ENCODE results near the gene DNAH1. TPM values are rescaled to one million over a fixed set of nuclear protein-coding genes. Genes with fewer than 3 reads are reported as not detected.

DNAH1 gene
- total and polyA plus RNA-seq, 2 of the 4 experiments (the other 2 are of a cell fraction): 2.0 to 4.0 TPM

GRCh38 chr3:52391096-52391495, 75.0 kb downstream of the DNAH1 start:
- H3K9me1 ChIP-seq (ENCODE audit: insufficient read depth, low read length): no peaks in the 10 kb centered on the region
- no peak overlapping the region for H3K9ac ChIP-seq (ENCODE audit: low read depth, low read length)
- no peak overlapping the region for H3K14ac ChIP-seq (replicated peaks; ENCODE audit: low read depth, low read length)
- no peak overlapping the region for H4K91ac ChIP-seq (ENCODE audit: insufficient read depth, low read depth, low read length)
- no TSS peak for BruUV-seq (replicated peaks)
- no peak overlapping the region for H2BK20ac ChIP-seq (ENCODE audit: low read depth, low read length)
- ChIA-PET POLR2A (ENCODE audit: unreplicated experiment) (no interaction called here), CTCF (no interaction called here)
- no peak overlapping the region for H2BK15ac ChIP-seq (ENCODE audit: low read depth, low read length)
- no peak overlapping the region for H2AK5ac ChIP-seq (ENCODE audit: low read depth, low read length)
- no peak overlapping the region for H3K4me2 ChIP-seq (ENCODE audit: low read depth, low read length)
- no peak overlapping the region for H3K18ac ChIP-seq (ENCODE audit: low read depth, low read length)
- no peak overlapping the region for H2BK5ac ChIP-seq (ENCODE audit: low read depth, low read length, poor library complexity, severe bottlenecking)
- no peaks in the 10 kb centered on the region; the same call in 1 of the 2 replicates for H3K27me3 ChIP-seq (ENCODE audit: control insufficient read depth, insufficient read depth, low read length)
- no peak overlapping the region for H3K4me3 ChIP-seq (ENCODE audit: insufficient read depth, low read depth, low read length)
- H3K23ac ChIP-seq (ENCODE audit: low read depth, low read length): no peak overlapping the region
- H4K5ac ChIP-seq (ENCODE audit: low read depth, low read length): no peak overlapping the region
- H4K8ac ChIP-seq (ENCODE audit: low read depth in 2 of 2, low read length in 2 of 2): no peak overlapping the region
- no peaks in the 10 kb centered on the region for H3K9me3 ChIP-seq (ENCODE audit: control insufficient read depth, insufficient read depth, low read length)
- H3K56ac ChIP-seq (ENCODE audit: extremely low read depth, insufficient read depth, low read length): no peak overlapping the region
- H3K27ac ChIP-seq (ENCODE audit: insufficient read depth, low read length): no peak overlapping the region
- ATAC-seq (ENCODE audit: low read depth): no peak
- H2AFZ ChIP-seq (replicated peaks; ENCODE audit: low read length, poor library complexity): no peak overlapping the region
- no peak for TF ChIP-seq FOS (IDR thresholded peaks at IDR 0.05; ENCODE audit: low read depth, low read length)
- TF ChIP-seq BHLHE40 (IDR thresholded peaks at IDR 0.05; ENCODE audit: low read depth, low read length): no peak
- TF ChIP-seq CEBPB (IDR thresholded peaks at IDR 0.05; ENCODE audit: low read depth, low read length): no peak
- TF ChIP-seq MAZ (IDR thresholded peaks at IDR 0.05; ENCODE audit: borderline replicate concordance, low read depth, low read length): no peak
- no peak for TF ChIP-seq RFX5 (IDR thresholded peaks at IDR 0.05; ENCODE audit: low read depth, low read length)
- TF ChIP-seq RCOR1 (IDR thresholded peaks at IDR 0.05; ENCODE audit: insufficient replicate concordance, low read length): no peak
- TF ChIP-seq MXI1 (IDR thresholded peaks at IDR 0.05; ENCODE audit: borderline replicate concordance, low read depth, low read length): no peak
- TF ChIP-seq, protein P1, sequence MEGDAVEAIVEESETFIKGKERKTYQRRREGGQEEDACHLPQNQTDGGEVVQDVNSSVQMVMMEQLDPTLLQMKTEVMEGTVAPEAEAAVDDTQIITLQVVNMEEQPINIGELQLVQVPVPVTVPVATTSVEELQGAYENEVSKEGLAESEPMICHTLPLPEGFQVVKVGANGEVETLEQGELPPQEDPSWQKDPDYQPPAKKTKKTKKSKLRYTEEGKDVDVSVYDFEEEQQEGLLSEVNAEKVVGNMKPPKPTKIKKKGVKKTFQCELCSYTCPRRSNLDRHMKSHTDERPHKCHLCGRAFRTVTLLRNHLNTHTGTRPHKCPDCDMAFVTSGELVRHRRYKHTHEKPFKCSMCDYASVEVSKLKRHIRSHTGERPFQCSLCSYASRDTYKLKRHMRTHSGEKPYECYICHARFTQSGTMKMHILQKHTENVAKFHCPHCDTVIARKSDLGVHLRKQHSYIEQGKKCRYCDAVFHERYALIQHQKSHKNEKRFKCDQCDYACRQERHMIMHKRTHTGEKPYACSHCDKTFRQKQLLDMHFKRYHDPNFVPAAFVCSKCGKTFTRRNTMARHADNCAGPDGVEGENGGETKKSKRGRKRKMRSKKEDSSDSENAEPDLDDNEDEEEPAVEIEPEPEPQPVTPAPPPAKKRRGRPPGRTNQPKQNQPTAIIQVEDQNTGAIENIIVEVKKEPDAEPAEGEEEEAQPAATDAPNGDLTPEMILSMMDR (conservative IDR thresholded peaks at IDR 0.05; ENCODE audit: low read depth, low read length): no peak
- no peak for TF ChIP-seq USF2 (IDR thresholded peaks at IDR 0.05; ENCODE audit: low read depth, low read length)
- no peak for TF ChIP-seq POLR2A (IDR thresholded peaks at IDR 0.05; ENCODE audit: low read depth, low read length)
- no peak for TF ChIP-seq RAD21 (IDR thresholded peaks at IDR 0.05; ENCODE audit: low read length)
- no peak for TF ChIP-seq NFE2L2 (IDR thresholded peaks at IDR 0.05; ENCODE audit: low read depth, low read length)
- no peak for TF ChIP-seq SMC3 (IDR thresholded peaks at IDR 0.05; ENCODE audit: low read depth, low read length)
- no peak for TF ChIP-seq CHD1 (IDR thresholded peaks at IDR 0.05; ENCODE audit: low read depth, low read length)
- TF ChIP-seq, protein P2, sequence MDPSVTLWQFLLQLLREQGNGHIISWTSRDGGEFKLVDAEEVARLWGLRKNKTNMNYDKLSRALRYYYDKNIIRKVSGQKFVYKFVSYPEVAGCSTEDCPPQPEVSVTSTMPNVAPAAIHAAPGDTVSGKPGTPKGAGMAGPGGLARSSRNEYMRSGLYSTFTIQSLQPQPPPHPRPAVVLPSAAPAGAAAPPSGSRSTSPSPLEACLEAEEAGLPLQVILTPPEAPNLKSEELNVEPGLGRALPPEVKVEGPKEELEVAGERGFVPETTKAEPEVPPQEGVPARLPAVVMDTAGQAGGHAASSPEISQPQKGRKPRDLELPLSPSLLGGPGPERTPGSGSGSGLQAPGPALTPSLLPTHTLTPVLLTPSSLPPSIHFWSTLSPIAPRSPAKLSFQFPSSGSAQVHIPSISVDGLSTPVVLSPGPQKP (IDR thresholded peaks at IDR 0.05; ENCODE audit: borderline replicate concordance, low read depth, low read length): no peak
- DNase-seq: no peak
- WGBS, 2 experiments (ENCODE audit: extremely low coverage in 2 of 2, insufficient read length in 1 of 2): 91% methylated on average over 6 of the region's 12 CpGs; no CpG with 5 or more reads in 1 of the 2 experiments
- H3K79me1 ChIP-seq (ENCODE audit: low read depth in 1 of 2, low read length in 2 of 2): no peaks in the 10 kb centered on the region
- dilution Hi-C loops (cut with HindIII; ENCODE audit: low sequenced_read_pairs, unreplicated experiment) (no loop called here), intact Hi-C loops (cut with micrococcal nuclease) (no loop called here), in situ Hi-C loops (cut with MboI; ENCODE audit: low sequenced_read_pairs) (no loop called here)
- no peak overlapping the region for H2AK9ac ChIP-seq (replicated peaks; ENCODE audit: low read depth, low read length, poor library complexity)
- no peaks in the 10 kb centered on the region; the same call in 1 of the 2 replicates for H4K20me1 ChIP-seq (ENCODE audit: insufficient read depth, low read length)
- peaks cover 1% of the 10 kb centered on the region; the same call in 1 of the 2 replicates for H3K36me3 ChIP-seq (ENCODE audit: control insufficient read depth, insufficient read depth, low read length)
- H3K4me1 ChIP-seq (ENCODE audit: control insufficient read depth, insufficient read depth, low read length): no peaks in the 10 kb centered on the region
- no peak overlapping the region for H2BK120ac ChIP-seq (ENCODE audit: low read depth, low read length)
- H3K4ac ChIP-seq (ENCODE audit: low read depth, low read length): no peak overlapping the region
